SJSA1 (cell line): Measurements from ENCODE around the gene PALMD. TPM values are rescaled to one million over a fixed set of nuclear protein-coding genes. Genes with fewer than 3 reads are reported as not detected.

Experiments
- DNase-seq, 2 experiments: peaks; one replicate each; pipeline ENCODE4 v3.0.0-alpha.2; 2015 to 2020; ENCODE audit warnings: low spot score in 2 of 2, low read depth in 1 of 2
- H3K27ac ChIP-seq: fragments of 250-450 bp; sonication (Bioruptor Pico); 2 replicates; pipeline ENCODE4 v1.5.1; 2020; ENCODE audit warnings: mild to moderate bottlenecking, moderate library complexity
- H3K27me3 ChIP-seq: fragments of 250-450 bp; sonication (Bioruptor Pico); replicated peaks from 2 replicates; pipeline ENCODE4 v1.5.1; 2020; ENCODE audit warnings: mild to moderate bottlenecking, moderate library complexity
- H3K36me3 ChIP-seq: fragments of 250-450 bp; sonication (Bioruptor Pico); 2 replicates; pipeline ENCODE4 v1.5.1; 2020; ENCODE audit warnings: mild to moderate bottlenecking
- H3K4me1 ChIP-seq: fragments of 250-450 bp; sonication (Bioruptor Pico); replicated peaks from 2 replicates; pipeline ENCODE4 v1.6.1; 2021; ENCODE audit warnings: mild to moderate bottlenecking
- H3K4me3 ChIP-seq: fragments of 250-450 bp; sonication (Bioruptor Pico); 2 replicates; pipeline ENCODE4 v1.5.1; 2020; ENCODE audit warnings: mild to moderate bottlenecking
- H3K9me3 ChIP-seq: fragments of 250-450 bp; sonication (Bioruptor Pico); replicated peaks from 2 replicates; pipeline ENCODE4 v1.5.1; 2020; ENCODE audit warnings: mild to moderate bottlenecking
- total RNA-seq: library from RNA; depleted of rRNA; stranded (reverse); fragments of >200 nt; shearing (Covaris generic); gene quantifications from 2 replicates; pipeline ENCODE4 v1.2.3, GENCODE V29; 2014

The PALMD gene
- total RNA-seq, 1 experiment from 2014 or later, result 9.9 TPM

DNA sequence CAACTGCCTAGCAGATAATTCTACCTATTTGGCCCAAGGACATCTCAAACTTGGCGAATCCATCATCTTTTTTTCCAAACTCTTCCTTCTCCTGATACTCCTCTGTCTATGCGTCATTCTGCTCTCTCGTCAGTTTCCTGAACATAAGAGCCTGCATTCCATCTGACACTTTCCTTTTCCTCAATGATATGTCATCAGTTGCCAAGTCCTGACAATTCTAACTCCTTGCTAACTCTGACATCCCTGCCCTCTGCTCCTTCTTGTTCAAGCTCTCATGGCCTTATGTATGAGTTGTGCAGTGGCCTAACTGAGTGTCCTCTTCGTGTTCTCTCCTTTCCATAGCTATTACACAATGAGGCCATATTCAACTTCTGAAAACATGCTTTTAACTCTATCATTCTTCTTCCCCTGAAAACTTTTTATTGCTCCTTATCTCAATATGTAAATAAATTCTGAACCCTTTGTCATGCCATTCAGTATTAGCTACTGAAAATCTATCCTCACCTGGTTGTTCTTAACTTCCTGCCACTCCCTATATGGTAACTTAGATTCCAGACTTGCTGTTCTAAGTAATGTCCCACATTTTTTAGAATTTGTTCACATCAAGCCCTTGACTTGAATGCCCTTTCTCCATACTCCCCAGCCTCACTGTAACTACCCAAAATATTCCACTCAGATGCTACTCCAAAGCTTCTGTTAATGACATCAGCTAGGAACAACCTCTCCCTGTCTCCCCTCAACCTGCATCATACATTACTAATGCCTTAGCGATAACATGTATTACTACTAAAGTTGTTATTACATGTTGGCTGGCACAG lies 11.5 kb downstream of the PALMD start:
- no peaks in the 10 kb centered on the region for H3K36me3 ChIP-seq
- H3K27me3 ChIP-seq, result no peaks in the 10 kb centered on the region
- H3K9me3 ChIP-seq, result no peaks in the 10 kb centered on the region
- no peak for DNase-seq
- no peak overlapping the region for H3K4me3 ChIP-seq
- peaks cover 27% of the 10 kb centered on the region for H3K4me1 ChIP-seq
- no peak overlapping the region for H3K27ac ChIP-seq

DNA sequence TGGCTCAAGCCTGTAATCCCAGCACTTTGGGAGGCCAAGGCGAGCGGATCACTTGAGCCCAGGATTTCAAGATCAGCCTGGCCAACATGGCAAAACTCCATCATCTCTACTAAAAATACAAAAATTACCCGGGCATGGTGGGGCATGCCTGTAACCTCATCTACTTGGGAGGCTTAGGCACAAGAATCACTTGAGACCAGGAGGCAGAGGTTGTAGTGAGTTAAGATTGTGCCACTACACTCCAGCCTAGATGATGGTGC lies 12.0 kb downstream of the PALMD start:
- H3K36me3 ChIP-seq, result no peaks in the 10 kb centered on the region
- H3K27ac ChIP-seq, result no peak overlapping the region
- no peaks in the 10 kb centered on the region for H3K27me3 ChIP-seq
- no peak for DNase-seq
- H3K4me3 ChIP-seq, result no peak overlapping the region
- H3K9me3 ChIP-seq, result no peaks in the 10 kb centered on the region
- peaks cover 22% of the 10 kb centered on the region for H3K4me1 ChIP-seq

DNA sequence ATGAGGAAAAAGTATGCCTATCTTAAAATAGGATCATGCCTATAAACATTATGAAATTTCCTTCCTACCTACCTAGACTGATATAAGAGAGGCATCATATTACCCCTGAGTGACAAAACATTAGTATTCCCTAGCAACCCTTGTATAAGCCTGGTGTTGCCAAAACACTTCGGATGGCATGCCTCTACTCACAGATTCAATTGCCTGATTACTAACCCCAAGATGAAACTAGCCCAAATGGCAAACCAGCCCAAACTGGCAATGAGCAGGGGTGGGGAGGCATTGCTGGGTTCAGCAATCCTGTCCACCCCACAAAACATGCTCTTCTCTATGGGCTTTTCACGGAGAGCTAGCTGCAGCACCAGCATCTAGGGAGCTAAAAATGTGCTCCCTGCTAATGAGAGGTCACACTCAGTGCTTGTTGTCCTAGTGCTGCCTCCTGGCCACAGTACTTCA lies 13.9 kb downstream of the PALMD start:
- Histone ChIP-seq H3K36me3 (no peaks in the 10 kb centered on the region), H3K27me3 (no peaks in the 10 kb centered on the region), H3K4me3 (no peak overlapping the region), H3K9me3 (no peaks in the 10 kb centered on the region), H3K4me1 (peaks cover 14% of the 10 kb centered on the region), H3K27ac (no peak overlapping the region)
- no peak for DNase-seq

GRCh38 chr1:99660496-99660895 lies 14.6 kb downstream of the PALMD start:
- Histone ChIP-seq H3K4me3 (no peak overlapping the region), H3K36me3 (no peaks in the 10 kb centered on the region), H3K9me3 (no peaks in the 10 kb centered on the region), H3K27ac (no peak overlapping the region), H3K27me3 (no peaks in the 10 kb centered on the region), H3K4me1 (peaks cover 14% of the 10 kb centered on the region)
- DNase-seq, result no peak

GRCh38 chr1:99661780-99662179 lies 15.9 kb downstream of the PALMD start:
- Histone ChIP-seq H3K9me3 (no peaks in the 10 kb centered on the region), H3K36me3 (no peaks in the 10 kb centered on the region), H3K27me3 (no peaks in the 10 kb centered on the region), H3K27ac (no peak overlapping the region), H3K4me3 (no peak overlapping the region), H3K4me1 (peaks cover 10% of the 10 kb centered on the region)
- DNase-seq, result no peak

DNA sequence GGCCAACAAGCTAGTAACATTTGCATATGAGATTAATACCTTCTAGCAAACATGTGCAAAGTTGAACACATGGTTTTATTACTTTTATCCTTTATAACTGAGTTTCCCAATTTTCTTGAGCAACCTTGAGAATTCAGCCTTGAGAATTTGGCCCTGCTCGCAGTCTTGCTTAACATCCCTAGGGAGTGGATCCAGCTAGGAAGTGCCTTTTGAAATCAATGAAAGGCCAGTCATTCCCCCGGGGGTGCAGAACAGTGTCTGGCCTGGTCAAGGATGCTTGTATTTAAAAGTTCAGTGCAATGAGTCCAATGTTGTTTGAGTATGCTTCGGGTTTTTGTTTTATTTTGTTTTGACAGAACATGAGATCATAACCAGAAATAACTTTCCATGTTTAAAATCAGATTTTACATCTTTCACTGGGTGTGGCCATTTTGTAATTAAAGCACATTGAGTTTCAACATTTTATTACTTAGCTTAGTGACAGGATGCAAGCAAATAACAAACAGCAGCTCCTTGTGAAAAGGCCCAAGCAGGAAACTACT lies 16.7 kb downstream of the PALMD start:
- no peak overlapping the region for H3K4me3 ChIP-seq
- no peak for DNase-seq
- no peak overlapping the region for H3K27ac ChIP-seq
- no peaks in the 10 kb centered on the region for H3K36me3 ChIP-seq
- H3K27me3 ChIP-seq, result no peaks in the 10 kb centered on the region
- peaks cover 1% of the 10 kb centered on the region for H3K4me1 ChIP-seq
- H3K9me3 ChIP-seq, result no peaks in the 10 kb centered on the region

- Histone ChIP-seq H3K9me3 (no peaks in the 10 kb centered on the region), H3K27me3 (no peaks in the 10 kb centered on the region), H3K27ac (no peak overlapping the region), H3K4me1 (no peaks in the 10 kb centered on the region), H3K36me3 (no peaks in the 10 kb centered on the region), H3K4me3 (no peak overlapping the region)
- no peak for DNase-seq
Observed at GRCh38 chr1:99663501-99663900, 17.6 kb downstream of the PALMD start.

DNA sequence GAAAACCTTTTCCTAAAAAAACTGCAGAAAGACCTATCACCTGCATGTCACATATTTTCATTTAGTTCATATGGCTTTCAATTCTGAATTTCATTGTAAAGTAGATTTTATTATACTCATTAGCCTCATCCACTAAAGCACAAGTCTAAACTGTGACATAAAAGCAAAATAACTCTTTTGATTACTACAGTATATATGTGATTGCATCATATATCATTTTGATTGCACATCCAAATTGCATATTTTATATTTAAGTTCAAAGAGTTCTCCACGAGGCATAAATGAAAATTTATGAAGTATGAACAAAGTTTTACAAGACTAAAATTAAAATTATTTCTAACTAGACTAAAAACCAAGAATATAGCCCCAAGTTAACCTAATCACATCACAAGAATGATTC lies 19.3 kb downstream of the PALMD start:
- H3K4me3 ChIP-seq, result no peak overlapping the region
- H3K27me3 ChIP-seq, result no peaks in the 10 kb centered on the region
- DNase-seq, result no peak
- no peaks in the 10 kb centered on the region for H3K9me3 ChIP-seq
- no peaks in the 10 kb centered on the region for H3K36me3 ChIP-seq
- H3K27ac ChIP-seq, result no peak overlapping the region
- no peaks in the 10 kb centered on the region for H3K4me1 ChIP-seq

- Histone ChIP-seq H3K36me3 (no peaks in the 10 kb centered on the region), H3K4me1 (peaks cover 8% of the 10 kb centered on the region), H3K9me3 (no peaks in the 10 kb centered on the region), H3K27me3 (no peaks in the 10 kb centered on the region), H3K4me3 (no peak overlapping the region), H3K27ac (no peak overlapping the region)
- no peak for DNase-seq
Observed at GRCh38 chr1:99669376-99669775, 23.5 kb downstream of the PALMD start.

DNA sequence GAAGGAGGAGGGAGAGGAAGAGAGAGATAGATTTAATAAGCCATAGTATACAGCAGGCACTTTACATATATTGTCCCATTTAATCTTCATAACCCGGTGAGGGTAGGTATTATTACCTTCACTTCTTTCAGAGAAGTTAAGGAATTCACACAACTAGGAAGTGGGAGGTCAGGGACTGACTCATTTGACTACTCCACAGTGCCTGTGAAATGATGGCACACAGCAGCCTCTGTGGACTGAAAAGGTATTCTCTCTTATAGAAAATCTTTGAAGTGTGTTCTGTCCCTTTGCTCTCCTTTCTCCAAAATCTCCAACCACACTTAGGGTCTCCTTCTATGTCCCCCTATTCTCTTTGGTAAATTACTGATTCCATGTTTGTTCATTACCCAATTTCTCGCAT lies 23.9 kb downstream of the PALMD start:
- H3K4me3 ChIP-seq, result no peak overlapping the region
- H3K27ac ChIP-seq, result no peak overlapping the region
- H3K27me3 ChIP-seq, result no peaks in the 10 kb centered on the region
- no peaks in the 10 kb centered on the region for H3K36me3 ChIP-seq
- H3K9me3 ChIP-seq, result no peaks in the 10 kb centered on the region
- DNase-seq, result no peak
- H3K4me1 ChIP-seq, result peaks cover 13% of the 10 kb centered on the region

DNA sequence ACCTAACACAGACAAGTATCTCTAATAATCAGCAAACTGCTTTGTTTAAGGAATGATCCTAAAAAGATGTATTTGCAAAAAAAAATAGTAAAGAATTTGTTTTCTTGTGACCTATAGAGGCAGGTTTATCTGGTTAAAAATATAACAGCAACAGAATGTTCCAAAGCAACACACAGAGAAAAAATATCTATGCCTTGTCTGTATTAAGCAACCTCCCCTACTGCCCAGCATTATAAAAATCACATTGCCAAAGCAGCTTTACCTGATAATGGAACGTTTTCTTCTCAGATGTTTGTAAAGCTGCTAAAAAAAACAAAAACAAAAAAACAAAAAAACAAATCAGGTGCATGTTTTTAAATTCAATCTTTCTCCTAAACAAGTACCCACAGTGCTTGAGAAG lies 24.7 kb downstream of the PALMD start:
- peaks cover 20% of the 10 kb centered on the region for H3K4me1 ChIP-seq
- H3K27ac ChIP-seq, result no peak overlapping the region
- no peaks in the 10 kb centered on the region for H3K27me3 ChIP-seq
- H3K9me3 ChIP-seq, result no peaks in the 10 kb centered on the region
- no peak overlapping the region for H3K4me3 ChIP-seq
- no peaks in the 10 kb centered on the region for H3K36me3 ChIP-seq
- no peak for DNase-seq

DNA sequence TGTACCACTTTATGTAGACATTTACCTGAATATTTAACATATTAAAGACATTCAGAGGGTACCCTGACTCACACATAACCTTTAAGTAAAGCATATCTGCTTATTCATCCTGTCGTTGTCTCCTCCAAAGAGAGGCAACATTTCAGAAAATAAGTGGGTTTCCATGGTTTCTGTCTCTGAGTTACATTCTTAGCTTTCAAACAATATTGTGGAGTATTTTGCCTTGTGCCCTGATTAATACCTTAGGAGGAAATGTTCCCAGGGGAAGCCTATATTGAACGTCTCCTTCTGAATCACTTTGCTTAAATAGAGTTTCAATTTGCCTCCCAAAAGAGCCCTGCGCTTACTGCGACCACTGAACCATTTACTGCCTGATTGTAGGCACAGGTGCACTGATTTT lies 26.1 kb downstream of the PALMD start:
- DNase-seq, result no peak
- Histone ChIP-seq H3K27me3 (no peaks in the 10 kb centered on the region), H3K9me3 (no peaks in the 10 kb centered on the region), H3K4me3 (no peak overlapping the region), H3K36me3 (no peaks in the 10 kb centered on the region), H3K4me1 (peaks cover 27% of the 10 kb centered on the region), H3K27ac (no peak overlapping the region)

GRCh38 chr1:99672530-99673213 lies 26.8 kb downstream of the PALMD start:
- Histone ChIP-seq H3K4me1 (peaks cover 27% of the 10 kb centered on the region), H3K36me3 (no peaks in the 10 kb centered on the region), H3K27ac (no peak overlapping the region), H3K9me3 (no peaks in the 10 kb centered on the region), H3K4me3 (no peak overlapping the region), H3K27me3 (no peaks in the 10 kb centered on the region)
- DNase-seq, result no peak

GRCh38 chr1:99673315-99673714 lies 27.4 kb downstream of the PALMD start:
- no peak overlapping the region for H3K27ac ChIP-seq
- no peaks in the 10 kb centered on the region for H3K27me3 ChIP-seq
- H3K4me1 ChIP-seq, result peaks cover 27% of the 10 kb centered on the region
- no peak for DNase-seq
- no peaks in the 10 kb centered on the region for H3K9me3 ChIP-seq
- no peaks in the 10 kb centered on the region for H3K36me3 ChIP-seq
- H3K4me3 ChIP-seq, result no peak overlapping the region
